MM.1S (cell line): ENCODE measurements around the gene SP100.

Experiments used
- CTCF ChIP-seq: fragments of 300-600 bp; sonication (generic); IDR thresholded peaks from 2 replicates; pipeline ENCODE4 v1.5.1; 2016; ENCODE audit warnings: antibody characterized with exemption, low read length, mixed read lengths
- EZH2 ChIP-seq: fragments of 300-600 bp; sonication (generic); optimal IDR thresholded peaks from 2 replicates; pipeline ENCODE3; 2017; ENCODE audit warnings: low read depth, mild to moderate bottlenecking, antibody characterized with exemption, low read length, mixed read lengths
- EZH2phosphoT487 ChIP-seq: fragments of 300-600 bp; sonication (generic); IDR thresholded peaks from 2 replicates; pipeline ENCODE4 v1.6.1; 2018; ENCODE audit warnings: antibody characterized with exemption, low read length

GRCh38 chr2:230475143-230475542 lies 59.1 kb downstream of the SP100 start:
- TF ChIP-seq CTCF: no peak
- no peak for TF ChIP-seq EZH2
- TF ChIP-seq EZH2phosphoT487: no peak
